ENCODE data around the gene LMAN1L. TPM values are rescaled to one million over a fixed set of nuclear protein-coding genes. Genes with fewer than 3 reads are reported as not detected.

The LMAN1L gene
- total and polyA plus RNA-seq, 4 donors = 0.11 to 0.31 TPM; not detected in 2

- Histone ChIP-seq H3K27me3 (ENCODE audit: control insufficient read depth in 3 of 3, insufficient read depth in 3 of 3, low read length in 2 of 3) (no peaks in the 10 kb centered on the region), H3K4me1 (ENCODE audit: control insufficient read depth in 5 of 5, insufficient read depth in 5 of 5, low read length in 5 of 5) (peaks cover 0 to 17% (median 5%) of the 10 kb centered on the region in 5 donors), H3K4me3 (no peak overlapping the region), H3K9ac (ENCODE audit: insufficient read depth in 1 of 2, low read length in 2 of 2) (peak overlapping the region in 1 of 2 donors; percentile 19), H3K27ac (ENCODE audit: low read depth in 1 of 2, low read length in 1 of 2) (no peak overlapping the region), H3K9me3 (ENCODE audit: control insufficient read depth in 4 of 4, insufficient read depth in 3 of 4, low read length in 3 of 4) (no peaks in the 10 kb centered on the region), H3K36me3 (ENCODE audit: control insufficient read depth in 4 of 4, insufficient read depth in 4 of 4, low read length in 4 of 4) (no peaks in the 10 kb centered on the region)
- DNase-seq = no peak
- TF ChIP-seq, protein P1, sequence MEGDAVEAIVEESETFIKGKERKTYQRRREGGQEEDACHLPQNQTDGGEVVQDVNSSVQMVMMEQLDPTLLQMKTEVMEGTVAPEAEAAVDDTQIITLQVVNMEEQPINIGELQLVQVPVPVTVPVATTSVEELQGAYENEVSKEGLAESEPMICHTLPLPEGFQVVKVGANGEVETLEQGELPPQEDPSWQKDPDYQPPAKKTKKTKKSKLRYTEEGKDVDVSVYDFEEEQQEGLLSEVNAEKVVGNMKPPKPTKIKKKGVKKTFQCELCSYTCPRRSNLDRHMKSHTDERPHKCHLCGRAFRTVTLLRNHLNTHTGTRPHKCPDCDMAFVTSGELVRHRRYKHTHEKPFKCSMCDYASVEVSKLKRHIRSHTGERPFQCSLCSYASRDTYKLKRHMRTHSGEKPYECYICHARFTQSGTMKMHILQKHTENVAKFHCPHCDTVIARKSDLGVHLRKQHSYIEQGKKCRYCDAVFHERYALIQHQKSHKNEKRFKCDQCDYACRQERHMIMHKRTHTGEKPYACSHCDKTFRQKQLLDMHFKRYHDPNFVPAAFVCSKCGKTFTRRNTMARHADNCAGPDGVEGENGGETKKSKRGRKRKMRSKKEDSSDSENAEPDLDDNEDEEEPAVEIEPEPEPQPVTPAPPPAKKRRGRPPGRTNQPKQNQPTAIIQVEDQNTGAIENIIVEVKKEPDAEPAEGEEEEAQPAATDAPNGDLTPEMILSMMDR (IDR thresholded peaks at IDR 0.05; ENCODE audit: control extremely low read depth, extremely low read depth) = no peak
- 59 to 73% methylated on average over 5 of the region's 5 CpGs for WGBS, 2 donors
- ATAC-seq (ENCODE audit: insufficient read depth, low FRiP score) = no peak
Measured at GRCh38 chr15:74775132-74775562, 37.5 kb upstream of the LMAN1L start.

DNA sequence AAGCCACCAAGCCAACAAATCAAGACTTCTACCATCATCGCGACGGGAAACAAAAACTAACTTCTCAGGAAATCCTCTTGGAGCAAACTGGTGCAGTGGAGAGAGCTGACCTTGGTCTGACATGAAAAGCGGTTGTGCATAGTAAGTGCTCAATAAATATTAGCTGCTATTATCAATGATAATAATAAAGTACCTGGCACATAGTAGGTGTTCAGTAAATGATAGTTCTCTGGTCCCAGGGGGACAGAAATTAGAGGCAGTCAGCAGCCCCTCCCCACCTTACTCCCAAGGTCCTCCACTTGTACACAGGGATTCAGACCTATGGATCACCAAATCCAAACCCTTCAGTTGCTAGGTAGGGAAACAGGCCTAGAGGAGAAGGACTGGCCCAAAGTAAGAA, 36.7 kb upstream of the LMAN1L start:
- no peak for DNase-seq
- TF ChIP-seq, protein P1 (IDR thresholded peaks at IDR 0.05; ENCODE audit: control extremely low read depth, extremely low read depth) = no peak
- 67 to 69% methylated on average over 4 of the region's 4 CpGs for WGBS, 2 donors
- no peaks in the 10 kb centered on the region for H3K27me3 ChIP-seq (ENCODE audit: control insufficient read depth in 3 of 3, insufficient read depth in 3 of 3, low read length in 2 of 3)
- H3K4me1 ChIP-seq (ENCODE audit: control insufficient read depth in 5 of 5, insufficient read depth in 5 of 5, low read length in 5 of 5) = peaks cover 0 to 22% (median 7%) of the 10 kb centered on the region in 5 donors
- no peaks in the 10 kb centered on the region for H3K36me3 ChIP-seq (ENCODE audit: control insufficient read depth in 4 of 4, insufficient read depth in 4 of 4, low read length in 4 of 4)
- no peak overlapping the region for H3K4me3 ChIP-seq
- no peak for ATAC-seq (ENCODE audit: insufficient read depth, low FRiP score)
- no peak overlapping the region for H3K27ac ChIP-seq (ENCODE audit: low read depth in 1 of 2, low read length in 1 of 2)
- H3K9ac ChIP-seq (ENCODE audit: insufficient read depth in 1 of 2, low read length in 2 of 2) = no peak overlapping the region
- H3K9me3 ChIP-seq (ENCODE audit: control insufficient read depth in 4 of 4, insufficient read depth in 3 of 4, low read length in 3 of 4) = no peaks in the 10 kb centered on the region

GRCh38 chr15:74776821-74777768, 35.5 kb upstream of the LMAN1L start:
- 11 to 23% methylated on average over 13 of the region's 13 CpGs for WGBS, 2 donors
- TF ChIP-seq, protein P1 (IDR thresholded peaks at IDR 0.05; ENCODE audit: control extremely low read depth, extremely low read depth) = no peak
- Histone ChIP-seq H3K36me3 (ENCODE audit: control insufficient read depth in 4 of 4, insufficient read depth in 4 of 4, low read length in 4 of 4) (no peaks in the 10 kb centered on the region), H3K4me1 (ENCODE audit: control insufficient read depth in 5 of 5, insufficient read depth in 5 of 5, low read length in 5 of 5) (peaks cover 0 to 29% (median 14%) of the 10 kb centered on the region in 5 donors), H3K4me3 (no peak overlapping the region), H3K27ac (ENCODE audit: low read depth in 1 of 2, low read length in 1 of 2) (peak overlapping the region in 1 of 2 donors; percentile 83), H3K9me3 (ENCODE audit: control insufficient read depth in 4 of 4, insufficient read depth in 3 of 4, low read length in 3 of 4) (no peaks in the 10 kb centered on the region), H3K27me3 (ENCODE audit: control insufficient read depth in 3 of 3, insufficient read depth in 3 of 3, low read length in 2 of 3) (no peaks in the 10 kb centered on the region), H3K9ac (ENCODE audit: insufficient read depth in 1 of 2, low read length in 2 of 2) (no peak overlapping the region)
- ATAC-seq (ENCODE audit: insufficient read depth, low FRiP score) (no peak), DNase-seq (peak; percentile 37 to 65 (median 48))

All from lung (tissue), 12 donors.